NCI-H2029 (cell line): Measurements from ENCODE around the gene SLC9A2.

Source experiments
- DNase-seq: peaks from one replicate; lab custom pipeline; 2025; lab: John Stamatoyannopoulos, UW

Gene SLC9A2

GRCh38 chr2:102674836-102675235 is 55.5 kb downstream of the SLC9A2 start:
- no peak for DNase-seq

- no peak for DNase-seq
These were observed 58.2 kb downstream of the SLC9A2 start for GRCh38 chr2:102677244-102678215.

- DNase-seq = no peak
These were observed 59.1 kb downstream of the SLC9A2 start for GRCh38 chr2:102678442-102678841.

DNA sequence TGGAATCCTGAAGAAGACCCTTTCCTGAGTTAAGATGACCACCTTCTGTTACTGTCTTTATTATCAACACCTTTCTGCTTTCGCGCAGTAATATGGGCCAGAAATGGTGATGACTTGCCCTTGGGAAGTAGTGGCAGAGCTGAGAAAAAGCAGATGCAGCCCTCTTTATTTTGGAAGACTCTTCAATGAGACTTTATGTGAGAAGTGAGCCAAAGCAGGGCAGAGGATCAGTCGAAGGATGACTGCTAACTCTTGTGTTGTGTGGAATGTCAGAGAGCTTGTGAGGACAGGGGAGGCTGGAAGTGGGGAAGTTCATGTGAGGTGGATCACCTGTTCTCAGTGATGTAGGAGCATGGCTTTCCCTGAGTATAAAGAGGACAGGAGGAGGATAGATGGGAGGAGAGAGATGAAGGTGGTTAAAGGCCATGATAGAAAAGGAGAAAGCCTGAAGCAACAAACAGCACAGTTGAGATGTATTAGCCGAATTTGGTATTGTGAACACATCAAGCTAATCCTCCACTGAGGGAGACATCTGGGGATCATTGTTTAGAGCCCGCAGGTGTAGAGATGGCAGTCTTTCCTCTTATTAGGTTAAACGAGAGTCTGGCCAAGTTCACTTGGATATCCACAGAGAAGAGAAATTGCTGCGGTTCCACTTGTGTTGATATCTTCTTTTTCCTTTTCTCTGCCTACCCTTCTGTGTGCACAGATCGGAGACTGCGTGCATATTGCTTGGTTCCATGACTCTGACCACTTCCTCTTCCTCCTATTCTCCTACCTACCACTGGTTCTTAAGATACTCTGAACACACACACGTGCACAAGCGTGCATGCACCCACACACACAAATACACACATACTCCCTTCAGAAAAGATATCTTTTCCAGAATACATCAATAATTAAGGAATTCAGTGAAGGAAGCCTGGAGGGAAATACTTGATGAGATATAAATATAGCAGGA is 67.4 kb downstream of the SLC9A2 start:
- no peak for DNase-seq

GRCh38 chr2:102690012-102690411 is 70.7 kb downstream of the SLC9A2 start:
- no peak for DNase-seq

DNA sequence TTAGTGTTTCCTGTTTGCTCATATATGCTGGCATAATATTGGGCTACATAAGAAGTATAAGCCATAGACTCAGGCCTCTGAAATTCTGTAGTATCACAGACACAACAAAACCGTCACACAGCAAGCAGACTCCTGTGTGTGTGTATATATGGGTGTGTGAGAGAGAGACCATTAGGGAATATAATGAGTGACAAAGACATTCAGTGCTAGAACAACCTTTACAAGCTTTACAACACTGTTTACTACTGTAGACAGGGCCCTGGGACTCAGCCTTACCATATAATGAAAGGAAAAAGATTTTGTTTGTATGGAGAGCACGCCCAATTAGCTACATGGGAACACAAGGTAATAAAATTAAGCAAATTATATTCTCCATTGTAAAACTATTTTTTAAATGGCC is 77.1 kb downstream of the SLC9A2 start:
- DNase-seq = no peak

GRCh38 chr2:102698369-102699111 is 79.2 kb downstream of the SLC9A2 start:
- peak; percentile 53 for DNase-seq

- no peak for DNase-seq
These were observed 84.0 kb downstream of the SLC9A2 start for GRCh38 chr2:102703305-102703704.

DNA sequence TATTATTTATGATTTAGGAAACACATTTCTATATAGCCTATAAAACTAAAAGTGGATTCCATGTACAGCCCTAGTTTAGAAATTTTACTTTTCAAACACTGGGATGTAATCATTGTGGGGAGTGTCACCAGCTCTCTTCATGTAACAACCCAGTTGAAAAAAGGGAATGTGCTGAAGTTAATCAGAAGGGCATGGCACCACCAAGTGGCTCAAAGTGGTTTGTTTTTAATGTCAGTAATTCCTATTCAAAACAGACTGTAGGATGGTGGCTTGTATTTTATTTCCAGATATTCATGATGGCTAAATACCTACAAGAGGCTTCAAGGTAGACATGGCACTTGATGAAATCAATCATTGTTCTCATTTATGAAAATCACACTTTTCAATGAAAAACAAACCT is 84.4 kb downstream of the SLC9A2 start:
- no peak for DNase-seq

DNA sequence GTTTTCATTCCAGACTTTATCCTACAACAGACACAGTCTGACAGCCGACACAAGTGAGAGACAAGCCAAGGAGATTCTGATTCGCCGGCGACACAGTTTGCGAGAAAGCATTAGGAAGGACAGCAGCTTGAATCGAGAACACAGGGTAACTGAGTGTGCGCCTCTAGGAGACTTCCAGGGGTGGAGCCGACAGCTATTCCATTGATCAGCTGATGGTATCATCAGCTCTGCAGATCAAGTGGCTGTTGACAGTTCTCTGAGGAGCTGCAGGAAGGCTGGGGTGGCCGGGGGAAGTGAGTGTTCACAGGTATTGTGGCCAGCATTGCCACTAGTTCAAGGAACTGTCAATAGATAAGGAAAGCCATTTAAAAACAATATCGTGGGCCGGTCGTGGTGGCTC is 85.2 kb downstream of the SLC9A2 start:
- no peak for DNase-seq

DNA sequence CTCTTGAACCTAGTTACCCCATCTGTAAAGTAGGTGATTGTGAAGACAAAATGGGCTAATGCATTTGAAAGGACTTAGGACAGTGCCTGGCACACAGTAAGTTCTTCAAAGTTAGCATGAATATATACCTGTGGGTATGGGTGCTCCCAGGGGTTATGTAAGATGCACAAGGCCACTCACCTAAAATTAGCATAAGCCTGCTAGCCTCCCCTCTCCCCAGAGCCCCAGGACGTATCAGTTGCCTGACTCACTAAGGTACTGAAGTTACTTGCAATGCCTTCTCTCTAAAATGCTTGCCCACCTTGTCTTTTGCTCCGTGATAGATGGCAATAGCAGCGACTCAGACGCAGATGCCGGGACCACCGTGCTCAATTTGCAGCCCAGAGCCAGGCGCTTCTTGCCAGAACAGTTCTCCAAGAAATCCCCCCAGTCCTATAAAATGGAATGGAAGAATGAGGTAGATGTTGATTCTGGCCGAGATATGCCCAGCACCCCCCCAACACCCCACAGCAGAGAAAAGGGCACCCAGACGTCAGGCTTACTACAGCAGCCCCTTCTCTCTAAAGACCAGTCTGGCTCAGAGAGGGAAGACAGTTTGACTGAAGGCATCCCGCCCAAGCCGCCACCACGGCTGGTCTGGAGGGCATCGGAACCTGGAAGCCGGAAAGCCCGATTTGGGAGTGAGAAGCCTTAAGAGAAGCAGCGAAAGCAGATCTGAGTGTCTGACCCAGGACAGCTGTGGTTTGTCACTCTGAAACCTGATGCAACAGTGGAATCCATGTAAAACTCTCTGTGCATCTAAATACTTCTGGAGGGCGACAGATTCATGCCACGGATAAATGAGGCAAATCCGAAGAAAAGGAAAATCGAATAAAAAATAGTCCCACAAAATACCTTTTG is 88.7 kb downstream of the SLC9A2 start:
- DNase-seq = no peak

DNA sequence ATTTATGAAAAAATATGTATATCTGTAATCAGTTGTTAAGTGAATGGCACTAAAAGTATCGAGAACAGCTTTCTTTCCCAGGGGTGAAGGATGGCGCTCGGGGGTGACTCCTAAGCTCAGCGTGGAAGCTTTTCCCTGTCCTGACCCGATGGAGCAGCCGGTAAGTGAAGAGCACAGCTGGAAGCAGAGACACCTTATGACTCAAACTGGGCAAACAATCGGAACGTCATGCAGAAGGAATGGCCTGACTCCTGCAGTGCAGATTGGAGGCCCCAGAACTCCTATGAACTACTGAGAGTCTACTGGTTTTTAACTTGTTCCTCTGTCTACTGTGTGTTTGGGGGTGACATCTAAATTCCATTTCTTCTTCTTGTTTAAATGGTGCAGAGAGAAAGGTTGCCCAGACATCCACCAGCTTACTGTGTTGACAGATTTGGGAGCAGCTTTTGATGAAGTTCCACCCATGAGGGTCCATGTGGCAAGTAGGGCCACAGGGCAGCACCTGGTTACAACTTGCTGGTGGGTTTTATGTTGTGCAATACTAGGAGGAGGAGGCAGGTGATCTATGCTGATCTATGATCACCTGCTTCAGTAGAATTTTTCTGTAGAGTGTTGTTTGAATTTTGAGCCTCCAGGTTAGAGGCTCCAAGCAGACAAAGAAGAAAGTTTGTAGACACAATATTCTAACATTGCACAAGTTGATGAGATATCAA is 89.7 kb downstream of the SLC9A2 start:
- no peak for DNase-seq

- no peak for DNase-seq
These were observed 98.1 kb downstream of the SLC9A2 start for GRCh38 chr2:102717308-102718018.

DNA sequence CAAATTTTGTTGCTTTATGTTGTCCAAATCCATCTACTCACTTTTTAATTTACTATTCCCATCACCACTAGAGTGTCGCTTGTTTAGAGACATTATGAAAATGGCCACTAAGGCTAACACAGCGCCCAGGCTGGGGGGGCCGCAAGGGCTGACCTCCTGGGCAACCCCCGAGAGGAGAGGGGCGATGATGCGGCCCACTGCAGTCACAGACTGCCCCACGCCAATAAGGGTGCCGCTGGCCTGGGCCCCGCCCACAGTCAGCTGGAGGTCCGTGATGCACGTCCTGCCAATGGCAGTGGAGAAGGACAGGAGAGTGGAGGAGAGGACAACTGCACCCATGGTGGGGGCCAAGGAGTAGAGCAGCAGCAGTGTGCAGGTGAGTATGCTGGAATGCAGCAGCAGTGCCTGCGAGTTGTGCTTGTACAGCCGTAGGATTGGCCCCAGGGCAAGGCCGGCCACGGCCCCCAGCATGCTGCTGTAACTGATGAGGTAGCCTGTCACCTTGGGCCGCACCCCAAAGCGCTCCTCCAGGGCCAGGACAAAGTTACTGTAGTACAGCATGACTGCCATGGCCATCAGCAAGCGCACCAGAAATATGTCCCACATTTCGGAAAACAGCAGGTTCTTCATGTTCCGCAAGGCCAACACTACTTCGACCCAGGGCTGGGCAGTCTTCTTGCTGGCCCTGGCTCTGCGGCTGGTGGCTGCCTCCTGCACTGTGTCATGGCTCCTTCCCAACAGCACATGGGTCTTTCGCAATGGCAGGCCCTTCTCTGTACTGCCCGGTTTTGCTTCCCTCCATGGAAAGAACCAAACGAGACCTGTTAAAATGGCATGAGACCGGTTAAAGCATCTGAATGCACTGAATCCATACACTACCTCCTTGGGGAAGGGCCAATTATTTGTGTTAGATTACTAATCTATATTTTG is 99.3 kb downstream of the SLC9A2 start:
- DNase-seq = no peak

DNA sequence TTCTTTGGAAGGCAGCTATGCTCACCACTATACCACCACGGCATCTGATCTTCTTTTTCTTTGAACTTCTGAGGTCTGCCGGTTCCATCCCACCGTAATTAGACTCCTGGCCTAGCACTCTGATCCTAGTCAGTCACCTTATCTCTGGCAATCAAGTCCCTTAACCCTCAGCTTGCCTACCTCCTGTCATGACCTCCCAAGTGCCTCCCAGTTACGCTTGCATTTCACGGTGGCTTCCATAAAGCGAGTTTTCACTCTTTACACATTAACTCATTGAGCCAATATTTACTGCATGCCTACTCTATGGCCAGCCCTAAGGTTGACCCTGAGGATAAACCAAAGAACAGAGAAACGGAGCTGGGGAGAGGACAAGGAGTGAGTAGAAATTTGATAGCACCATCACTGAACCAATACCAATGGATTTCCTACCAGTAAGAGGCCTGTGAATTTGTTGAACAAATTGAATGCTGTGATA is 104.7 kb downstream of the SLC9A2 start:
- DNase-seq = no peak

DNA sequence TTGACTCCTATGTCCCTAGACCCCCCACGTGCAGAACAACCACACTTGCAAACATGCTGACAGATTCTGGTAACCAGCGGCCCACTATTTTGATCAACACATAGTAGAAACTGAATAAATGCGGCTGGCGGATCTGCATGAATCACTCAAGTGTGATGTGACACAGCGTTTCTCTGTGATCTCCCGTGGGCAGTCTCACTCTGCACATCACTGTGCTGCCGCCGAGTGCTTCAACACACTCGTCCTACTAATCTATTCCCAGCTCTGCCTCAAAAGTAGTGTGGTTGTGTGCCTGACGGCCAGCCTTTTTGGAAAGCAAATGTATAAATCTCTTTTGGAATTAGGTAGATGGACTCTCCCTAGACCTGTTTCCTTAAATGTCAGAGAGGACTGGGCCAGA is 105.2 kb downstream of the SLC9A2 start:
- DNase-seq = no peak

DNA sequence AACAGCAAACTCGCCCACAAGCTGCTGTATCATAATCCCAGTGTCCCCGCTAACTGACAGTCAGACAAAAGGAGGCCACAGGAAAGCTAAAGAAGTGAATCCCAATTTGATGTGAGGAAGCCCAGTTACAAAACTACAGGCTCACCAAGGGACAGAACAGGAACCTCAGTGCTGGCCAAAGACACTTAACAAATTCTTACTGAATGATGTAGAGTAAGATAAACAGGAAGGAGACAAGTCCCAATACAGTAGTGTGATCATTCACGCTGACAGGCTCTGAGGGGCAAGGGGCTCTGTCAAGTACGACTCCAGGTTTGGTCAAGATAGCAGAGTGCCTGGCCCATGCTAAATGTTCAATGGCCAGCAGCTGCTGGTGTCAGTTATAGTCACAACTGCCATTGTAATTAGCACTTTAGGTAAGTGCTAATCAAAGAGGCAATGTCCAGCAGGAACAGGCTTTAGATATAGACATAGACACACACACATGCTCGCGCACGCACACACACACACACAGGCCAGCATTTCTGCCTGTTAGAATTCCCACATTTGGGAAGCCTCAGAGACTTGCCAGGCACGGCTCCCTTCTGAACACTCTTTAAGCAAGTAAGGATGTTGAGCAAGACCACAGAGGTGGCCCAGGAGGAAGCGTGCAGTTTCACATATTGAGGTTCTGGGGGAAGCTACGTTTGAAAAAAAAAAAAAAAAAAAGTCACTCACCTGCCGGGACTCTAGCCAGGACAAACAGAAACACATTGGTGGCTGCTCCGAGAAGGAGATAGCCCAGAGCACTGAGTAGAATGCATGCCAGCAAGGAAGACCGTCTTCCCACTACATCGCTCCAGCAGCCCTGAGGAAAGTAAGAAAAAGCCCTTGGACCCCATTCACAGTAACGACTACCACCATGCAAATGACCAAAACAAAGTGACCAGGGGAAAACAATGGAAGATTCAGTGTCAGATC is 107.1 kb downstream of the SLC9A2 start:
- peak; percentile 65 for DNase-seq
